K562 (cell line): ENCODE results near the gene KIRREL1.

Experiments
- BHLHE40 ChIP-seq: IDR thresholded peaks from 2 replicates; pipeline ENCODE4 v1.6.1; 2011; ENCODE audit warnings: low read length, improper control_type of control experiment
- CREBBP ChIP-seq: IDR thresholded peaks from one replicate; pipeline ENCODE4 v1.6.1; 2012; ENCODE audit warnings: low read depth, mild to moderate bottlenecking, control low read depth, inconsistent platforms, low read length
- CTCF ChIP-seq, 3 experiments: IDR thresholded peaks in 2 of 3; conservative IDR thresholded peaks in 1 of 3; 2 replicates each; pipeline ENCODE4 v1.5.1; 2011 to 2012; ENCODE audit warnings: low read length in 3 of 3, mild to moderate bottlenecking in 3 of 3, control low read depth in 2 of 3, improper control_type of control experiment in 1 of 3, inconsistent platforms in 1 of 3, low read depth in 1 of 3, mixed read lengths in 1 of 3, moderate library complexity in 1 of 3; ENCODE audit not compliant: insufficient read depth in 2 of 3
- EP300 ChIP-seq: IDR thresholded peaks from 2 replicates; pipeline ENCODE4 v1.6.1; 2012; ENCODE audit warnings: low read length, improper control_type of control experiment
- ETV6 ChIP-seq, 3 experiments: fragments of 150-350 bp in 1 of 3; sonication (generic) in 1 of 3; formaldehyde crosslinking in 1 of 3; IDR thresholded peaks; 2 replicates each; pipeline versions ENCODE4 v1.6.1 to v1.8.0; 2014 to 2022; ENCODE audit warnings: borderline replicate concordance in 2 of 3, low read depth in 2 of 3, antibody characterized with exemption in 1 of 3, low read length in 1 of 3, mild to moderate bottlenecking in 1 of 3, missing genetic modification reagents in 1 of 3
- GTF3C2 ChIP-seq: IDR thresholded peaks from 3 replicates; pipeline ENCODE4 v1.6.1; 2011; ENCODE audit warnings: borderline replicate concordance, mild to moderate bottlenecking, moderate library complexity; ENCODE audit not compliant: insufficient read length; ENCODE audit errors: extremely low read depth
- MXI1 ChIP-seq: IDR thresholded peaks from 2 replicates; pipeline ENCODE4 v1.6.1; 2011; ENCODE audit warnings: low read depth, mild to moderate bottlenecking, improper control_type of control experiment, low read length
- SIN3A ChIP-seq, 2 experiments: fragments of 150-350 bp in 1 of 2; IDR thresholded peaks; 2 replicates each; pipeline ENCODE4 v1.6.1; 2011 to 2016; ENCODE audit warnings: borderline replicate concordance in 2 of 2, low read depth in 2 of 2, low read length in 2 of 2, mild to moderate bottlenecking in 2 of 2, moderate library complexity in 2 of 2; ENCODE audit not compliant: control insufficient read depth in 1 of 2
- TEAD1 ChIP-seq, 2 experiments: fragments of 450-650 bp in 1 of 2; sonication (generic) in 1 of 2; formaldehyde crosslinking; IDR thresholded peaks; 2 replicates each; pipeline versions ENCODE4 v1.4.0 to v1.8.0; 2020 to 2022; ENCODE audit warnings: mild to moderate bottlenecking in 2 of 2, missing genetic modification reagents in 1 of 2
- ZNF121 ChIP-seq: sonication (generic); formaldehyde crosslinking; conservative IDR thresholded peaks from 2 replicates; pipeline ENCODE4 v1.8.0; 2022; ENCODE audit warnings: missing genetic modification reagents
- ZNF274 ChIP-seq: IDR thresholded peaks from 2 replicates; pipeline ENCODE4 v1.6.1; 2011; ENCODE audit warnings: low read depth, mild to moderate bottlenecking, low read length, moderate library complexity, borderline replicate concordance

- TF ChIP-seq ZNF274, result no peak
- TF ChIP-seq CREBBP, result no peak
- TF ChIP-seq EP300, result no peak
- no peak for TF ChIP-seq CTCF (IDR thresholded peaks at IDR 0.05 in 2 of 3, conservative IDR thresholded peaks at IDR 0.05 in 1 of 3; ENCODE audit: insufficient read depth in 2 of 3, low read depth in 1 of 3, low read length in 3 of 3)
- no peak for TF ChIP-seq GTF3C2
- TF ChIP-seq SIN3A (IDR thresholded peaks at IDR 0.05; ENCODE audit: borderline replicate concordance in 2 of 2, control insufficient read depth in 1 of 2, low read depth in 2 of 2, low read length in 2 of 2), result no peak
- no peak for TF ChIP-seq TEAD1 (CRISPR knock-in tag; IDR thresholded peaks at IDR 0.05)
- TF ChIP-seq MXI1, result no peak
- no peak for TF ChIP-seq ETV6 (IDR thresholded peaks at IDR 0.05; ENCODE audit: borderline replicate concordance in 1 of 2, low read depth in 2 of 2, low read length in 1 of 2)
- no peak for TF ChIP-seq ETV6 (CRISPR knock-in tag; IDR thresholded peaks at IDR 0.05; ENCODE audit: borderline replicate concordance)
- no peak for TF ChIP-seq BHLHE40
- no peak for TF ChIP-seq ZNF121 (CRISPR knock-in tag)
Observed at GRCh38 chr1:158014731-158015320, 21.4 kb downstream of the KIRREL1 start.
